H1 (cell line): ENCODE results near the gene KRTAP10-2. TPM values are rescaled to one million over a fixed set of nuclear protein-coding genes. Genes with fewer than 3 reads are reported as not detected.

Source experiments
- CTCF ChIA-PET: fragments of 300-600 bp; sonication (Branson Sonifier 250); formaldehyde crosslinking; loops from one replicate; lab custom pipeline; 2021; ENCODE audit not compliant: partially characterized antibody; lab: Charles Lee
- POLR2A ChIA-PET: fragments of 300-600 bp; sonication (Branson Sonifier 250); formaldehyde crosslinking; loops from one replicate; lab custom pipeline; 2021; ENCODE audit warnings: inconsistent platforms; ENCODE audit not compliant: partially characterized antibody; lab: Charles Lee
- DNase-seq, 2 experiments: peaks; one replicate each; pipeline versions ENCODE4 v3.0.0 to v3.0.0-alpha.2; 2010 to 2022; ENCODE audit warnings: low spot score in 2 of 2, low read depth in 1 of 2, mixed read lengths in 1 of 2
- FAIRE-seq: peaks from 2 replicates; lab custom pipeline; 2011; peaks lifted over from hg19 to GRCh38; lab: Jason Lieb, UNC
- H2AFZ ChIP-seq: 2 replicates; pipeline ENCODE4 v1.8.1; 2012; ENCODE audit warnings: low read length, inconsistent platforms
- H2AK5ac ChIP-seq: 2 replicates; pipeline ENCODE4 v1.6.1; 2013; ENCODE audit warnings: low read depth, low read length
- H2BK120ac ChIP-seq: replicated peaks from 2 replicates; pipeline ENCODE3; 2013; ENCODE audit warnings: low read depth, low read length, inconsistent platforms
- H2BK12ac ChIP-seq: 2 replicates; pipeline ENCODE4 v1.6.1; 2013; ENCODE audit warnings: low read depth, low read length
- H2BK15ac ChIP-seq: 2 replicates; pipeline ENCODE4 v1.6.1; 2013; ENCODE audit warnings: low read length
- H2BK20ac ChIP-seq: 2 replicates; pipeline ENCODE4 v1.6.1; 2013; ENCODE audit warnings: low read length
- H2BK5ac ChIP-seq: 2 replicates; pipeline ENCODE4 v1.6.1; 2013; ENCODE audit warnings: low read depth, low read length
- H3K14ac ChIP-seq: 2 replicates; pipeline ENCODE4 v1.6.1; 2013; ENCODE audit warnings: inconsistent platforms; ENCODE audit not compliant: insufficient read length
- H3K18ac ChIP-seq: 2 replicates; pipeline ENCODE4 v1.6.1; 2013; ENCODE audit warnings: low read length; ENCODE audit errors: extremely low read depth
- H3K23ac ChIP-seq: 2 replicates; pipeline ENCODE4 v1.6.1; 2013; ENCODE audit warnings: inconsistent platforms; ENCODE audit not compliant: insufficient read length
- H3K23me2 ChIP-seq: 2 replicates; pipeline ENCODE4 v1.6.1; 2013; ENCODE audit warnings: low read depth, low read length
- H3K27ac ChIP-seq: 2 replicates; pipeline ENCODE4 v1.6.1; 2011; ENCODE audit warnings: low read depth, low read length, inconsistent platforms
- H3K27me3 ChIP-seq, 4 experiments: replicated peaks in 1 of 4; 1 replicate in 1 of 4; 2 replicates in 3 of 4; pipeline versions ENCODE4 v1.6.1 to v1.8.1; 2011 to 2013; ENCODE audit warnings: low read length in 3 of 4, mild to moderate bottlenecking in 3 of 4, inconsistent platforms in 2 of 4, mixed read lengths in 2 of 4, moderate library complexity in 1 of 4; ENCODE audit not compliant: control insufficient read depth in 3 of 4, insufficient read depth in 3 of 4; ENCODE audit errors: extremely low read depth in 1 of 4
- H3K36me3 ChIP-seq, 4 experiments: 2 replicates each; pipeline versions ENCODE4 v1.6.1 to v1.8.1; 2011 to 2013; ENCODE audit warnings: mild to moderate bottlenecking in 4 of 4, low read length in 3 of 4, moderate library complexity in 2 of 4, control low read depth in 1 of 4, inconsistent platforms in 1 of 4; ENCODE audit not compliant: insufficient read depth in 4 of 4, control insufficient read depth in 2 of 4
- H3K4ac ChIP-seq: replicated peaks from 2 replicates; pipeline ENCODE3; 2013; ENCODE audit warnings: low read length, low read depth, mixed read lengths, inconsistent platforms; ENCODE audit not compliant: insufficient read length
- H3K4me1 ChIP-seq, 4 experiments: replicated peaks in 1 of 4; 1 replicate in 1 of 4; 2 replicates in 3 of 4; pipeline versions ENCODE4 v1.6.1 to v1.8.1; 2011 to 2013; ENCODE audit warnings: low read length in 3 of 4, inconsistent platforms in 2 of 4, mixed read lengths in 1 of 4; ENCODE audit not compliant: insufficient read depth in 4 of 4, control insufficient read depth in 3 of 4
- H3K4me2 ChIP-seq, 2 experiments: 2 replicates each; pipeline versions ENCODE4 v1.6.1 to v1.8.1; 2011 to 2013; ENCODE audit warnings: low read depth in 2 of 2, low read length in 2 of 2, control low read depth in 1 of 2, inconsistent platforms in 1 of 2, mild to moderate bottlenecking in 1 of 2; ENCODE audit not compliant: insufficient read depth in 1 of 2
- H3K4me3 ChIP-seq, 4 experiments: fragments of 200-600, 300-600 bp in 1 of 4; sonication (generic), shearing (Covaris generic), sonication (Bioruptor Twin) in 1 of 4; 2 replicates each; pipeline versions ENCODE4 v1.5.1 to v1.8.1; 2011 to 2016; ENCODE audit warnings: low read length in 4 of 4, low read depth in 3 of 4, control low read depth in 2 of 4, inconsistent platforms in 2 of 4, mild to moderate bottlenecking in 2 of 4, mixed read lengths in 1 of 4, moderate library complexity in 1 of 4; ENCODE audit not compliant: insufficient read depth in 2 of 4; ENCODE audit errors: extremely low read depth in 1 of 4
- H3K56ac ChIP-seq: replicated peaks from 2 replicates; pipeline ENCODE3; 2013; ENCODE audit warnings: low read depth, mild to moderate bottlenecking, mixed read lengths, low read length, inconsistent platforms; ENCODE audit not compliant: insufficient read length
- H3K79me1 ChIP-seq: 2 replicates; pipeline ENCODE4 v1.6.1; 2013; ENCODE audit warnings: low read depth, low read length, control low read depth
- H3K79me2 ChIP-seq, 2 experiments: 2 replicates each; pipeline versions ENCODE4 v1.6.1 to v1.8.1; 2012 to 2013; ENCODE audit warnings: low read length in 2 of 2, mild to moderate bottlenecking in 2 of 2, inconsistent platforms in 1 of 2; ENCODE audit not compliant: insufficient read depth in 2 of 2, control insufficient read depth in 1 of 2
- H3K9ac ChIP-seq, 4 experiments: replicated peaks in 1 of 4; 1 replicate in 1 of 4; 2 replicates in 3 of 4; pipeline versions ENCODE4 v1.6.1 to v1.8.1; 2011 to 2013; ENCODE audit warnings: low read depth in 3 of 4, low read length in 3 of 4, control low read depth in 2 of 4, mild to moderate bottlenecking in 2 of 4, moderate library complexity in 2 of 4, inconsistent platforms in 1 of 4; ENCODE audit errors: extremely low read depth in 1 of 4
- H3K9me3 ChIP-seq, 2 experiments: 2 replicates each; pipeline versions ENCODE4 v1.6.1 to v1.8.1; 2012 to 2013; ENCODE audit warnings: mild to moderate bottlenecking in 2 of 2, moderate library complexity in 2 of 2, control low read depth in 1 of 2, inconsistent platforms in 1 of 2, low read depth in 1 of 2, low read length in 1 of 2, mixed read lengths in 1 of 2; ENCODE audit not compliant: insufficient read depth in 2 of 2
- H4K20me1 ChIP-seq, 2 experiments: replicated peaks in 1 of 2; 2 replicates each; pipeline versions ENCODE3 to v1.8.1; 2011 to 2013; ENCODE audit warnings: inconsistent platforms in 2 of 2, low read length in 2 of 2, mild to moderate bottlenecking in 1 of 2; ENCODE audit not compliant: insufficient read depth in 2 of 2, control insufficient read depth in 1 of 2
- H4K5ac ChIP-seq: 2 replicates; pipeline ENCODE4 v1.6.1; 2013; ENCODE audit warnings: low read length, low read depth, mixed read lengths, inconsistent platforms; ENCODE audit not compliant: insufficient read length
- H4K8ac ChIP-seq: 2 replicates; pipeline ENCODE4 v1.8.0; 2013; ENCODE audit warnings: mild to moderate bottlenecking, moderate library complexity, low read length, inconsistent platforms; ENCODE audit not compliant: insufficient read depth; ENCODE audit errors: extremely low read depth
- H4K91ac ChIP-seq: replicated peaks from 2 replicates; pipeline ENCODE3; 2013; ENCODE audit warnings: low read length, mixed read lengths, inconsistent platforms; ENCODE audit not compliant: insufficient read length
- BRCA1 ChIP-seq: IDR thresholded peaks from 2 replicates; pipeline ENCODE4 v1.6.1; 2012; ENCODE audit warnings: low read depth, low read length, improper control_type of control experiment
- CBX5 ChIP-seq: fragments of 300-800, 300-1000 bp; sonication (generic); IDR thresholded peaks from 2 replicates; pipeline ENCODE4 v1.7.1; 2016; ENCODE audit warnings: antibody characterized with exemption, low read length, low read depth
- CBX8 ChIP-seq: fragments of 300-800, 300-1000 bp; sonication (generic); IDR thresholded peaks from 2 replicates; pipeline ENCODE4 v1.7.1; 2016; ENCODE audit warnings: low read depth, low read length, borderline replicate concordance
- CREB1 ChIP-seq: IDR thresholded peaks from 2 replicates; pipeline ENCODE4 v1.6.1; 2012; ENCODE audit warnings: inconsistent platforms
- EGR1 ChIP-seq: IDR thresholded peaks from 2 replicates; pipeline ENCODE4 v1.6.1; 2011; ENCODE audit warnings: low read depth, low read length, borderline replicate concordance
- EZH2 ChIP-seq: fragments of 200-600 bp; sonication (generic); IDR thresholded peaks from 2 replicates; pipeline ENCODE4 v1.7.1; 2012; ENCODE audit warnings: low read depth, mild to moderate bottlenecking, moderate library complexity, low read length, inconsistent platforms; ENCODE audit not compliant: severe bottlenecking
- KDM1A ChIP-seq: fragments of 200-600, 300-600 bp; sonication (generic); IDR thresholded peaks from 2 replicates; pipeline ENCODE4 v1.7.1; 2016; ENCODE audit warnings: mild to moderate bottlenecking, low read length, borderline replicate concordance
- POLR2A ChIP-seq, 2 experiments: IDR thresholded peaks; 1 replicate in 1 of 2; 2 replicates in 1 of 2; pipeline ENCODE4 v1.6.1; 2011; ENCODE audit warnings: low read depth in 2 of 2, low read length in 2 of 2, mild to moderate bottlenecking in 2 of 2; ENCODE audit errors: control extremely low read depth in 1 of 2
- RFX5 ChIP-seq: IDR thresholded peaks from 2 replicates; pipeline ENCODE4 v1.6.1; 2011; ENCODE audit warnings: low read depth, low read length, improper control_type of control experiment, borderline replicate concordance
- SAP30 ChIP-seq: fragments of 300-600 bp; sonication (generic); IDR thresholded peaks from 2 replicates; pipeline ENCODE4 v1.7.1; 2012; ENCODE audit warnings: low read length, moderate library complexity, mild to moderate bottlenecking, inconsistent platforms; ENCODE audit not compliant: insufficient read depth, insufficient replicate concordance
- SIN3A ChIP-seq, 2 experiments: IDR thresholded peaks in 1 of 2; conservative IDR thresholded peaks in 1 of 2; 2 replicates each; pipeline ENCODE4 v1.6.1; 2011 to 2012; ENCODE audit warnings: low read length in 2 of 2, improper control_type of control experiment in 1 of 2, low read depth in 1 of 2, mild to moderate bottlenecking in 1 of 2
- TAF1 ChIP-seq: IDR thresholded peaks from 2 replicates; pipeline ENCODE4 v1.6.1; 2011; ENCODE audit warnings: mild to moderate bottlenecking, low read depth, low read length
- TBP ChIP-seq: IDR thresholded peaks from 2 replicates; pipeline ENCODE4 v1.6.1; 2011; ENCODE audit warnings: low read depth, low read length, improper control_type of control experiment
- USF2 ChIP-seq: IDR thresholded peaks from 2 replicates; pipeline ENCODE4 v1.6.1; 2011; ENCODE audit warnings: low read length, improper control_type of control experiment
- WGBS, 2 experiments: shearing (Covaris generic) in 1 of 2; methylation state at CpG; one replicate each; pipeline versions ENCODE4 v1.1.6 to v1.1.7; 2013 to 2015; ENCODE audit warnings: low lambda C conversion rate in 2 of 2, mixed read lengths in 2 of 2, inconsistent platforms in 1 of 2, low coverage in 1 of 2, missing lambda C conversion rate in 1 of 2; ENCODE audit not compliant: insufficient replicate concordance in 2 of 2, insufficient coverage in 1 of 2, insufficient read length in 1 of 2; ENCODE audit errors: extremely low coverage in 1 of 2, missing lambda C conversion rate in 1 of 2; 5-methylcytosine and 5-hydroxymethylcytosine counted together
- polyA plus RNA-seq, 7 experiments: library from polyadenylated mRNA; depleted of rRNA in 3 of 7; stranded (reverse) in 5 of 7; unstranded in 2 of 7; fragments of >200 nt in 5 of 7; fragments of 200-250 nt in 2 of 7; gene quantifications; 1 replicate in 5 of 7; 2 replicates in 1 of 7; 4 replicates in 1 of 7; pipeline versions ENCODE4 v1.2.1 to v1.2.3, GENCODE V29; 2011 to 2013; ENCODE audit warnings: missing spikeins in 2 of 7, mixed read lengths in 2 of 7
- total RNA-seq: library from RNA; stranded (reverse); fragmentation: NEBNext Ultra II Directional; extraction: Animal tissue kit (Norgen Biotek cat#: 25700); gene quantifications from 2 replicates; pipeline ENCODE4 v1.2.1, GENCODE V29; 2021

Gene KRTAP10-2
- total and polyA plus RNA-seq, 2 of the 8 experiments (the other 6 are each of a cell fraction or from before 2014, with no cell fraction given): 0.11 TPM; not detected in 1

- POLR2A ChIA-PET: no interaction called here
- TF ChIP-seq EGR1: no peak
- TF ChIP-seq USF2: no peak
- TF ChIP-seq CBX5: no peak
- TF ChIP-seq TBP: no peak
- TF ChIP-seq RFX5: no peak
- TF ChIP-seq KDM1A: no peak
- TF ChIP-seq SAP30: no peak
- no peak for TF ChIP-seq POLR2A (IDR thresholded peaks at IDR 0.05; ENCODE audit: control extremely low read depth in 1 of 2, low read depth in 2 of 2, low read length in 2 of 2)
- no peak for TF ChIP-seq BRCA1
- TF ChIP-seq CREB1: no peak
- no peak for TF ChIP-seq EZH2
- no peak for TF ChIP-seq CBX8
- TF ChIP-seq TAF1: no peak
- TF ChIP-seq SIN3A (conservative IDR thresholded peaks at IDR 0.05 in 1 of 2, IDR thresholded peaks at IDR 0.05 in 1 of 2; ENCODE audit: low read depth in 1 of 2, low read length in 2 of 2): no peak
Measured at GRCh38 chr21:44581158-44581557, 29.9 kb upstream of the KRTAP10-2 start.

More at GRCh38 chr21:44581158-44581557, 29.9 kb upstream of the KRTAP10-2 start:
- Histone ChIP-seq H3K79me2 (no peaks in the 10 kb centered on the region), H3K9ac (no peak overlapping the region), H3K23me2 (no peaks in the 10 kb centered on the region), H2BK5ac (no peak overlapping the region), H3K4me3 (no peak overlapping the region), H3K23ac (no peak overlapping the region), H2BK120ac (no peak overlapping the region), H3K56ac (no peak overlapping the region), H3K27ac (no peak overlapping the region), H4K20me1 (no peaks in the 10 kb centered on the region), H3K18ac (no peak overlapping the region), H4K8ac (no peak overlapping the region), H4K91ac (no peak overlapping the region), H2AFZ (no peak overlapping the region), H3K14ac (no peak overlapping the region), H2BK15ac (no peak overlapping the region), H3K4ac (no peak overlapping the region), H3K4me2 (no peak overlapping the region), H2BK12ac (no peak overlapping the region), H3K36me3 (no peaks in the 10 kb centered on the region), H3K27me3 (no peaks in the 10 kb centered on the region), H3K9me3 (peaks cover 0 to 9% of the 10 kb centered on the region in 2 experiments; a peak in 2 of 4 replicates), H4K5ac (no peak overlapping the region), H2BK20ac (no peak overlapping the region), H3K4me1 (no peaks in the 10 kb centered on the region; a peak in 1 of 7 replicates), H2AK5ac (no peak overlapping the region), H3K79me1 (no peaks in the 10 kb centered on the region)
- CTCF ChIA-PET: interaction anchor here (0.6 to 1.6 kb wide), 5 partner anchors 15 to 198 kb away, joined by 3 to 4 read pairs (median 3); no protein-coding TSS in a partner anchor
- no peak for DNase-seq
- FAIRE-seq: no peak
- 81% methylated on average over 3 of the region's 3 CpGs; no CpG with 5 or more reads in 1 of the 2 experiments for WGBS, 2 experiments
